Forelimb muscle (tissue), 1 donor: ENCODE measurements around the gene SETD5. TPM values are rescaled to one million over a fixed set of nuclear protein-coding genes. Genes with fewer than 3 reads are reported as not detected.

Source experiments
- DNase-seq: peaks from one replicate; pipeline ENCODE4 v3.0.0-alpha.2; 2013; ENCODE audit warnings: low read depth
- polyA plus RNA-seq: library from polyadenylated mRNA; unstranded; fragments of 120-200 nt; gene quantifications from one replicate; pipeline ENCODE4 v1.2.1, GENCODE V29; 2013; ENCODE audit not compliant: insufficient read length

SETD5 gene
- polyA plus RNA-seq, 1 donor, result 99.2 TPM

- no peak for DNase-seq
These were observed 12.8 kb downstream of the SETD5 start for GRCh38 chr3:9409981-9410854.

- DNase-seq, result no peak
These were observed 13.9 kb downstream of the SETD5 start for GRCh38 chr3:9411302-9411701.

GRCh38 chr3:9412293-9412692, 14.9 kb downstream of the SETD5 start:
- DNase-seq, result no peak

- DNase-seq, result no peak
These were observed 17.4 kb downstream of the SETD5 start for GRCh38 chr3:9414826-9415225.

GRCh38 chr3:9415485-9416138, 18.2 kb downstream of the SETD5 start:
- DNase-seq, result no peak

- DNase-seq, result no peak
These were observed 18.8 kb downstream of the SETD5 start for GRCh38 chr3:9416139-9416780.

GRCh38 chr3:9420850-9421549, 23.6 kb downstream of the SETD5 start:
- DNase-seq, result no peak

- DNase-seq, result peak; percentile 99
These were observed 25.5 kb downstream of the SETD5 start for GRCh38 chr3:9422712-9423424.

- DNase-seq, result no peak
These were observed 31.0 kb downstream of the SETD5 start for GRCh38 chr3:9428411-9428810.

- DNase-seq, result no peak
These were observed 33.3 kb downstream of the SETD5 start for GRCh38 chr3:9430733-9431132.

- no peak for DNase-seq
These were observed 36.5 kb downstream of the SETD5 start for GRCh38 chr3:9433627-9434521.

- no peak for DNase-seq
These were observed 37.9 kb downstream of the SETD5 start for GRCh38 chr3:9435316-9435715.

GRCh38 chr3:9439331-9439730, 41.9 kb downstream of the SETD5 start:
- DNase-seq, result no peak

GRCh38 chr3:9441501-9442221, 44.2 kb downstream of the SETD5 start:
- DNase-seq, result no peak

- DNase-seq, result no peak
These were observed 50.7 kb downstream of the SETD5 start for GRCh38 chr3:9448071-9448470.

- no peak for DNase-seq
These were observed 51.2 kb downstream of the SETD5 start for GRCh38 chr3:9448643-9449042.

GRCh38 chr3:9450126-9450525, 52.7 kb downstream of the SETD5 start:
- no peak for DNase-seq

GRCh38 chr3:9450991-9451390, 53.6 kb downstream of the SETD5 start:
- no peak for DNase-seq

- DNase-seq, result no peak
These were observed 55.0 kb downstream of the SETD5 start for GRCh38 chr3:9452417-9452816.
